ENCODE measurements around the gene ADGRE3.
"Not testable (repeated sequence)": the region's sequence is repeated elsewhere in the genome, so short reads cannot be mapped to it uniquely, and the experiment has no call there.

ADGRE3 gene

GRCh38 chr19:14670408-14670807 lies 4.2 kb downstream of the ADGRE3 start:
- no peak for DNase-seq (ENCODE audit: low read depth, low spot score)

GRCh38 chr19:14669940-14670339 lies 4.7 kb downstream of the ADGRE3 start:
- no peak for DNase-seq (ENCODE audit: low read depth, low spot score)

- DNase-seq (ENCODE audit: low read depth, low spot score) = no peak
Measured at GRCh38 chr19:14661372-14661924, 13.2 kb downstream of the ADGRE3 start.

- no peak for DNase-seq (ENCODE audit: low read depth, low spot score)
Measured at GRCh38 chr19:14659874-14660489, 14.7 kb downstream of the ADGRE3 start.

GRCh38 chr19:14655726-14656125 lies 18.9 kb downstream of the ADGRE3 start:
- no peak for DNase-seq (ENCODE audit: low read depth, low spot score)

- DNase-seq (ENCODE audit: low read depth, low spot score) = no peak
Measured at GRCh38 chr19:14654786-14655560, 19.7 kb downstream of the ADGRE3 start.

- no peak for DNase-seq (ENCODE audit: low read depth, low spot score)
Measured at GRCh38 chr19:14650161-14650560, 24.5 kb downstream of the ADGRE3 start.

GRCh38 chr19:14649020-14649419 lies 25.6 kb downstream of the ADGRE3 start:
- DNase-seq (ENCODE audit: low read depth, low spot score) = no peak

- no peak for DNase-seq (ENCODE audit: low read depth, low spot score)
Measured at GRCh38 chr19:14648506-14648905, 26.1 kb downstream of the ADGRE3 start.

GRCh38 chr19:14639536-14640277 lies 34.9 kb downstream of the ADGRE3 start:
- no peak for DNase-seq (ENCODE audit: low read depth, low spot score)

GRCh38 chr19:14632286-14632685 lies 42.4 kb downstream of the ADGRE3 start:
- DNase-seq (ENCODE audit: low read depth, low spot score) = no peak

GRCh38 chr19:14629557-14629956 lies 45.1 kb downstream of the ADGRE3 start:
- no peak for DNase-seq (ENCODE audit: low read depth, low spot score)

GRCh38 chr19:14624491-14624890 lies 50.2 kb downstream of the ADGRE3 start:
- DNase-seq (ENCODE audit: low read depth, low spot score) = not testable (repeated sequence)

GRCh38 chr19:14619404-14619803 lies 55.2 kb downstream of the ADGRE3 start:
- DNase-seq (ENCODE audit: low read depth, low spot score) = no peak

- DNase-seq (ENCODE audit: low read depth, low spot score) = no peak
Measured at GRCh38 chr19:14616407-14616806, 58.2 kb downstream of the ADGRE3 start.

GRCh38 chr19:14615623-14616022 lies 59.0 kb downstream of the ADGRE3 start:
- DNase-seq (ENCODE audit: low read depth, low spot score) = no peak

GRCh38 chr19:14614099-14614412 lies 60.6 kb downstream of the ADGRE3 start:
- DNase-seq (ENCODE audit: low read depth, low spot score) = no peak

GRCh38 chr19:14613399-14614098 lies 61.1 kb downstream of the ADGRE3 start:
- not testable (repeated sequence) for DNase-seq (ENCODE audit: low read depth, low spot score)

GRCh38 chr19:14612657-14613056 lies 62.0 kb downstream of the ADGRE3 start:
- no peak for DNase-seq (ENCODE audit: low read depth, low spot score)

GRCh38 chr19:14612242-14612641 lies 62.4 kb downstream of the ADGRE3 start:
- DNase-seq (ENCODE audit: low read depth, low spot score) = not testable (repeated sequence)

- no peak for DNase-seq (ENCODE audit: low read depth, low spot score)
Measured at GRCh38 chr19:14611051-14611450, 63.6 kb downstream of the ADGRE3 start.

- DNase-seq (ENCODE audit: low read depth, low spot score) = no peak
Measured at GRCh38 chr19:14606627-14607026, 68.0 kb downstream of the ADGRE3 start.

All from activated naive CD8-positive, alpha-beta T cell treated with anti-CD3 and anti-CD28 coated beads, Interleukin-2, amount 50 U/mL, for 16 hours (primary cell).